SK-N-SH (cell line): ENCODE results near the gene RANBP2. TPM values are rescaled to one million over a fixed set of nuclear protein-coding genes. Genes with fewer than 3 reads are reported as not detected.

Experiments
- CTCF ChIA-PET: fragments of 300-600, 350-600 bp; formaldehyde crosslinking; extraction: SDS; loops from one replicate; lab custom pipeline; 2021; lab: Yijun Ruan, JAX
- POLR2A ChIA-PET: fragments of 350-600 bp; sonication (Branson Sonifier 250); formaldehyde crosslinking; extraction: SDS; loops from one replicate; lab custom pipeline; 2020; ENCODE audit warnings: antibody characterized with exemption, inconsistent platforms; lab: Yijun Ruan, JAX
- DNase-seq: peaks from one replicate; pipeline ENCODE4 v3.0.0; 2012
- H2AFZ ChIP-seq: fragments of 200-600 bp; sonication (generic); 2 replicates; pipeline ENCODE4 v1.8.1; 2016; ENCODE audit warnings: antibody characterized with exemption, mild to moderate bottlenecking, low read depth
- H3F3A ChIP-seq: fragments of 200-600 bp; sonication (generic); replicated peaks from 2 replicates; pipeline ENCODE3; 2016; ENCODE audit warnings: antibody characterized with exemption, mild to moderate bottlenecking; ENCODE audit not compliant: insufficient read depth
- H3K27ac ChIP-seq, 2 experiments: fragments of 200-500 bp in 1 of 2; fragments of 200-600 bp in 1 of 2; sonication (Bioruptor generic) in 1 of 2; sonication (generic), shearing (Covaris generic) in 1 of 2; 2 replicates each; pipeline versions ENCODE4 v1.5.1 to v1.6.1; 2014 to 2016; ENCODE audit warnings: low read depth in 2 of 2, inconsistent platforms in 1 of 2, low read length in 1 of 2, mild to moderate bottlenecking in 1 of 2, mixed read lengths in 1 of 2
- H3K27me3 ChIP-seq: fragments of 200-600 bp; sonication (generic), shearing (Covaris generic); 2 replicates; pipeline ENCODE4 v1.6.1; 2016; ENCODE audit warnings: mixed run types; ENCODE audit not compliant: insufficient read depth
- H3K36me3 ChIP-seq, 2 experiments: fragments of 200-500 bp in 1 of 2; fragments of 200-600 bp in 1 of 2; sonication (Bioruptor generic) in 1 of 2; sonication (generic) in 1 of 2; replicated peaks in 1 of 2; 2 replicates each; pipeline versions ENCODE3 to v1.5.1; 2014 to 2016; ENCODE audit warnings: low read length in 1 of 2, mild to moderate bottlenecking in 1 of 2; ENCODE audit not compliant: insufficient read depth in 2 of 2, control insufficient read depth in 1 of 2
- H3K4me1 ChIP-seq, 2 experiments: fragments of 200-500 bp in 1 of 2; fragments of 200-600 bp in 1 of 2; sonication (Bioruptor generic) in 1 of 2; sonication (generic), shearing (Covaris generic) in 1 of 2; 2 replicates each; pipeline versions ENCODE4 v1.5.1 to v1.6.1; 2014 to 2016; ENCODE audit warnings: low read depth in 1 of 2, low read length in 1 of 2, mixed run types in 1 of 2; ENCODE audit not compliant: insufficient read depth in 2 of 2, control insufficient read depth in 1 of 2
- H3K4me2 ChIP-seq: fragments of 200-600 bp; sonication (generic), shearing (Covaris generic); 2 replicates; pipeline ENCODE4 v1.6.1; 2017; ENCODE audit warnings: mixed run types
- H3K4me3 ChIP-seq, 2 experiments: fragments of 200-500 bp in 1 of 2; fragments of 200-600 bp in 1 of 2; sonication (Bioruptor generic) in 1 of 2; sonication (generic), shearing (Covaris generic) in 1 of 2; 2 replicates each; pipeline versions ENCODE4 v1.5.1 to v1.8.1; 2014 to 2016; ENCODE audit warnings: low read depth in 2 of 2, inconsistent platforms in 1 of 2, low read length in 1 of 2, mild to moderate bottlenecking in 1 of 2, mixed read lengths in 1 of 2, moderate library complexity in 1 of 2
- H3K79me2 ChIP-seq: fragments of 200-600 bp; sonication (generic); 2 replicates; pipeline ENCODE4 v1.8.1; 2017; ENCODE audit warnings: mild to moderate bottlenecking; ENCODE audit not compliant: insufficient read depth
- H3K9ac ChIP-seq: fragments of 200-600 bp; sonication (generic); 2 replicates; pipeline ENCODE4 v1.6.1; 2017; ENCODE audit warnings: mixed run types
- H3K9me2 ChIP-seq: fragments of 200-600 bp; sonication (generic); 2 replicates; pipeline ENCODE4 v1.6.1; 2017; ENCODE audit warnings: mixed run types
- H3K9me3 ChIP-seq: fragments of 200-600 bp; sonication (generic); 2 replicates; pipeline ENCODE4 v1.6.1; 2017; ENCODE audit warnings: mixed run types, mild to moderate bottlenecking, moderate library complexity
- H4K20me1 ChIP-seq: fragments of 200-600 bp; sonication (generic); 2 replicates; pipeline ENCODE4 v1.6.1; 2017; ENCODE audit warnings: mild to moderate bottlenecking, mixed run types; ENCODE audit not compliant: insufficient read depth
- CTCF ChIP-seq: fragments of 200-600 bp; sonication (generic); IDR thresholded peaks from 2 replicates; pipeline ENCODE4 v1.6.1; 2017; ENCODE audit warnings: antibody characterized with exemption, mild to moderate bottlenecking, moderate library complexity
- ELF1 ChIP-seq: IDR thresholded peaks from 2 replicates; pipeline ENCODE4 v1.4.0; 2012
- GABPA ChIP-seq: IDR thresholded peaks from 2 replicates; pipeline ENCODE4 v1.4.0; 2012; ENCODE audit warnings: low read depth, mild to moderate bottlenecking
- GATA2 ChIP-seq: sonication (generic); formaldehyde crosslinking; IDR thresholded peaks from 2 replicates; pipeline ENCODE4 v1.5.0; 2020; ENCODE audit warnings: mild to moderate bottlenecking, missing genetic modification reagents
- NFIC ChIP-seq: IDR thresholded peaks from 2 replicates; pipeline ENCODE4 v1.4.0; 2012; ENCODE audit warnings: borderline replicate concordance
- PBX3 ChIP-seq: IDR thresholded peaks from 2 replicates; pipeline ENCODE4; 2012
- RAD21 ChIP-seq: IDR thresholded peaks from 2 replicates; pipeline ENCODE4 v1.6.1; 2012; ENCODE audit warnings: mild to moderate bottlenecking, low read length
- REST ChIP-seq: IDR thresholded peaks from 2 replicates; pipeline ENCODE4 v1.6.1; 2012; ENCODE audit warnings: mild to moderate bottlenecking, low read depth, low read length, moderate library complexity
- RFX5 ChIP-seq: IDR thresholded peaks from 2 replicates; pipeline ENCODE4 v1.6.1; 2012; ENCODE audit warnings: mild to moderate bottlenecking, improper control_type of control experiment, low read length
- SIN3A ChIP-seq: IDR thresholded peaks from 2 replicates; pipeline ENCODE4 v1.6.1; 2012; ENCODE audit warnings: low read depth, mild to moderate bottlenecking, low read length, moderate library complexity, borderline replicate concordance
- USF1 ChIP-seq: IDR thresholded peaks from 2 replicates; pipeline ENCODE4 v1.4.0; 2012; ENCODE audit warnings: low read depth, borderline replicate concordance
- USF2 ChIP-seq: fragments of 150-350 bp; IDR thresholded peaks from 2 replicates; pipeline ENCODE4 v1.6.1; 2017; ENCODE audit warnings: antibody characterized with exemption, low read length, low read depth, borderline replicate concordance
- YY1 ChIP-seq: IDR thresholded peaks from 2 replicates; pipeline ENCODE4 v1.4.0; 2012; ENCODE audit warnings: low read depth, mild to moderate bottlenecking
- WGBS: methylation state at CpG from one replicate; pipeline ENCODE4 v1.1.6; 2017; ENCODE audit warnings: low lambda C conversion rate; 5-methylcytosine and 5-hydroxymethylcytosine counted together
- polyA plus RNA-seq, 3 experiments: library from polyadenylated mRNA; depleted of rRNA; stranded (reverse); fragments of >200 nt; gene quantifications; 2 replicates each; pipeline ENCODE4 v1.2.3, GENCODE V29; 2012

The RANBP2 gene
- polyA plus RNA-seq, 1 of the 3 experiments (the other 2 are of a cell fraction), result 3.6 TPM

- H3K36me3 ChIP-seq, result peaks cover 32 to 46% of the 10 kb centered on the region in 2 experiments
- H4K20me1 ChIP-seq, result no peaks in the 10 kb centered on the region
- DNase-seq, result no peak
- H3K9ac ChIP-seq, result no peak overlapping the region
- 97% methylated on average over 7 of the region's 7 CpGs for WGBS
- TF ChIP-seq PBX3 (no peak), USF2 (no peak), CTCF (no peak), USF1 (no peak), GABPA (no peak), RAD21 (no peak), YY1 (no peak), GATA2 (no peak), NFIC (no peak), REST (no peak), RFX5 (no peak), SIN3A (no peak), ELF1 (no peak)
- peaks cover 0 to 14% of the 10 kb centered on the region in 2 experiments; a peak in 2 of 4 replicates for H3K4me1 ChIP-seq
- no peak overlapping the region for H3K4me2 ChIP-seq
- H3K27me3 ChIP-seq, result no peaks in the 10 kb centered on the region
- no peak overlapping the region for H2AFZ ChIP-seq
- no peaks in the 10 kb centered on the region for H3F3A ChIP-seq
- H3K9me3 ChIP-seq, result no peaks in the 10 kb centered on the region
- no peak overlapping the region for H3K27ac ChIP-seq
- no peaks in the 10 kb centered on the region for H3K9me2 ChIP-seq
- CTCF ChIA-PET, result no interaction called here
- POLR2A ChIA-PET, result no interaction called here
- H3K79me2 ChIP-seq, result peaks cover 5% of the 10 kb centered on the region; the same call in 1 of the 2 replicates
- H3K4me3 ChIP-seq, result no peak overlapping the region
Observed at GRCh38 chr2:108803045-108803736, 83.9 kb downstream of the RANBP2 start.
